K562 (cell line): Measurements from ENCODE around the gene AARS1. TPM values are rescaled to one million over a fixed set of nuclear protein-coding genes. Genes with fewer than 3 reads are reported as not detected.

Experiments
- CHD1 ChIP-seq: fragments of 200-600 bp; sonication (generic); IDR thresholded peaks from one replicate; pipeline ENCODE4 v1.6.1; 2012; ENCODE audit warnings: mild to moderate bottlenecking, moderate library complexity, low read length, inconsistent platforms
- EGR1 ChIP-seq: fragments of 450-650 bp; conservative IDR thresholded peaks from 2 replicates; pipeline ENCODE4 v1.6.1; 2017; ENCODE audit warnings: mild to moderate bottlenecking
- HSF4 ChIP-seq: fragments of 250-450 bp; sonication (Bioruptor Pico); IDR thresholded peaks from 2 replicates; pipeline ENCODE4 v2.1.2; 2022; ENCODE audit warnings: mild to moderate bottlenecking, moderate library complexity, borderline replicate concordance
- NFIC ChIP-seq: fragments of 450-650 bp; IDR thresholded peaks from 2 replicates; pipeline ENCODE4 v1.6.1; 2017; ENCODE audit warnings: mild to moderate bottlenecking, inconsistent platforms
- POLR3A ChIP-seq: IDR thresholded peaks from 2 replicates; pipeline ENCODE4 v1.6.1; 2011; ENCODE audit warnings: borderline replicate concordance, mild to moderate bottlenecking, moderate library complexity; ENCODE audit not compliant: insufficient read length, insufficient read depth; ENCODE audit errors: extremely low read depth
- SP1 ChIP-seq: sonication (generic); formaldehyde crosslinking; IDR thresholded peaks from 2 replicates; pipeline ENCODE4 v1.8.1; 2022; ENCODE audit warnings: mild to moderate bottlenecking, missing genetic modification reagents
- TEAD1 ChIP-seq, 2 experiments: fragments of 450-650 bp in 1 of 2; sonication (generic) in 1 of 2; formaldehyde crosslinking; IDR thresholded peaks; 2 replicates each; pipeline versions ENCODE4 v1.4.0 to v1.8.0; 2020 to 2022; ENCODE audit warnings: mild to moderate bottlenecking in 2 of 2, missing genetic modification reagents in 1 of 2
- ZBTB8A ChIP-seq: fragments of 450-650 bp; IDR thresholded peaks from 2 replicates; pipeline ENCODE4 v1.6.1; 2018; ENCODE audit warnings: mild to moderate bottlenecking, moderate library complexity; ENCODE audit not compliant: partially characterized antibody
- polyA plus RNA-seq, 8 experiments: library from polyadenylated mRNA; depleted of rRNA in 4 of 8; stranded (reverse) in 5 of 8; unstranded in 3 of 8; fragments of >200 nt; fragmentation: Nextera tagmentation in 2 of 8; fragmentation: Illumina TruSeq in 1 of 8; extraction: Ambion mirVana in 2 of 8; extraction: Trizol in 1 of 8; gene quantifications; 2 replicates each; pipeline versions ENCODE4 v1.2.1 to v1.2.3, GENCODE V29; 2011 to 2014; ENCODE audit warnings: inconsistent platforms in 1 of 8, missing spikeins in 1 of 8
- total RNA-seq, 7 experiments: library from RNA; depleted of rRNA in 6 of 7; stranded (reverse); fragments of >200 nt in 6 of 7; fragmentation: Illumina TruSeq in 2 of 7; extraction: Trizol in 2 of 7; gene quantifications; 2 replicates each; pipeline versions ENCODE4 v1.2.1 to v1.2.3, GENCODE V29; 2011 to 2021; ENCODE audit warnings: low replicate concordance in 1 of 7
- TF ChIP-seq, protein P1 (sequence below): fragments of 450-650 bp; IDR thresholded peaks from 2 replicates; pipeline ENCODE4 v1.6.1; 2016; ENCODE audit warnings: antibody characterized with exemption
- TF ChIP-seq, protein P2 (sequence below), 3 experiments: fragments of 200-800 bp in 1 of 3; sonication (Bioruptor generic) in 1 of 3; sonication (generic) in 1 of 3; formaldehyde crosslinking in 1 of 3; IDR thresholded peaks; 2 replicates each; pipeline versions ENCODE4 v1.6.1 to v1.8.0; 2016 to 2022; ENCODE audit warnings: mild to moderate bottlenecking in 2 of 3, missing compliant biosample characterization in 2 of 3, missing genetic modification characterization in 2 of 3, missing genetic modification reagents in 1 of 3
- TF ChIP-seq, protein P3 (sequence below): sonication (generic); formaldehyde crosslinking; IDR thresholded peaks from 2 replicates; pipeline ENCODE4 v1.8.1; 2023; ENCODE audit warnings: mild to moderate bottlenecking, missing genetic modification reagents
- TF ChIP-seq, protein P4 (sequence below): sonication (generic); formaldehyde crosslinking; IDR thresholded peaks from 2 replicates; pipeline ENCODE4 v1.8.0; 2022; ENCODE audit warnings: missing genetic modification reagents, mild to moderate bottlenecking, moderate library complexity, borderline replicate concordance
- TF ChIP-seq, protein P5 (sequence below): fragments of 250-450 bp; sonication (Bioruptor Pico); IDR thresholded peaks from 2 replicates; pipeline ENCODE4 v1.5.0; 2020; ENCODE audit warnings: mild to moderate bottlenecking
- TF ChIP-seq, protein P6 (sequence below): fragments of 450-650 bp; formaldehyde crosslinking; IDR thresholded peaks from 2 replicates; pipeline ENCODE4 v1.4.0; 2020; ENCODE audit warnings: mild to moderate bottlenecking, mixed read lengths

The AARS1 gene
- total and polyA plus RNA-seq, 9 of the 15 experiments (the other 6 are each of a cell fraction or from before 2014, with no cell fraction given), result 50.1 to 235 (median 174) TPM

DNA sequence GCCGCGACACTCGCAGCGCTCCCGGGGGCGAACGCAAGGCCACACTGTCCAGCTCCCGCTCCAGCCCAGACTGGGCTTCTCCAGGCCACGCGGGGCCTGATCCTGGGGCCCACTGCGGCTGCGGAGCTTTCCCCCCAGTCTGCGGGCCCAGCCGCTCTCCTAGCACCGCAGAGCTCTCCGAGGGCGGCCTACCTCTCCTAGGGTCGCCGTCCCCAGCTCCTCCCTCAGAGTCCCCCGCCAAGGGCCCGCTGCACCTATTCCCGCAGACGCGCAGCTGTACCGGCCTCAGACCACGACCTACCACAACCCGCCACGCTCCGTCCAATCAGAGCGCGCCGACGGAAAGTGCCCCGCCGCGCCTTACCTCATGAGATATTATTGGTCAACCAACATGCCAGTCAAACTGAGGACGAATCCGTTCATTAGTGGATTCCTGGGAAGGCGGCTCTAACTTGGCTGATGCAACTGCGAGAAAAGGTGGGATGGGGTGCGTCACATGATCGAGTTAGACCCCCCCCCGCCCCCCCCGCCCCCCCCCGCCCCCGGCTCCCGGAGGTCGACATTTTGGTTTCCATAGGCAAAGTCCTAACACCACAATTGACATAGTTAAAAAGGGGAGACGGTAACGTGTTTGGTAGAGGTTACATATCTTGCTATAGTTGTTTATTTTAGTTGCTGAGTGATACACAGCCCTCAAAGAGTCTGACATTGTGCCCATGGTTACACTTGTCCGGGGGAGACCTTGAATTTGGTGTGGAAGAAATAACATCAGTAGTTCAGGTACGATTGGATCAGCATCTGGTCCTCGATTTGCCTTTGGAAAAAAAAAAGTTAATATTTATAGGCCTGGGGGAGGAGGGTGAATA lies at the start of gene AARS1 (continued):
- TF ChIP-seq, protein P1, sequence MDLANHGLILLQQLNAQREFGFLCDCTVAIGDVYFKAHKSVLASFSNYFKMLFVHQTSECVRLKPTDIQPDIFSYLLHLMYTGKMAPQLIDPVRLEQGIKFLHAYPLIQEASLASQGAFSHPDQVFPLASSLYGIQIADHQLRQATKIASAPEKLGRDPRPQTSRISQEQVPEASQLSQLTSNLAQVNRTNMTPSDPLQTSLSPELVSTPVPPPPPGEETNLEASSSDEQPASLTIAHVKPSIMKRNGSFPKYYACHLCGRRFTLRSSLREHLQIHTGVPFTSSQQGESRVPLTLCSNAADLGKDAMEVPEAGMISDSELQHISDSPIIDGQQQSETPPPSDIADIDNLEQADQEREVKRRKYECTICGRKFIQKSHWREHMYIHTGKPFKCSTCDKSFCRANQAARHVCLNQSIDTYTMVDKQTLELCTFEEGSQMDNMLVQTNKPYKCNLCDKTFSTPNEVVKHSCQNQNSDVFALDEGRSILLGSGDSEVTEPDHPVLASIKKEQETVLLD, result no peak
- TF ChIP-seq, protein P2, sequence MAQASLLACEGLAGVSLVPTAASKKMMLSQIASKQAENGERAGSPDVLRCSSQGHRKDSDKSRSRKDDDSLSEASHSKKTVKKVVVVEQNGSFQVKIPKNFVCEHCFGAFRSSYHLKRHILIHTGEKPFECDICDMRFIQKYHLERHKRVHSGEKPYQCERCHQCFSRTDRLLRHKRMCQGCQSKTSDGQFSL (CRISPR knock-in tag; IDR thresholded peaks at IDR 0.05), result peak; percentile 61; the same call in 1 of the 2 replicates
- TF ChIP-seq, protein P2 (tag; IDR thresholded peaks at IDR 0.05), result peak in 1 of 2 experiments; percentile 99; a peak in 2 of 4 replicates
- peak; percentile 71 for TF ChIP-seq SP1 (CRISPR knock-in tag)
- peak; percentile 87 for TF ChIP-seq CHD1
- no peak for TF ChIP-seq HSF4 (CRISPR knock-in tag)
- no peak for TF ChIP-seq POLR3A
- peak; percentile 68 to 71; a peak in 2 of 4 replicates for TF ChIP-seq TEAD1 (CRISPR knock-in tag; IDR thresholded peaks at IDR 0.05)
- TF ChIP-seq, protein P3, sequence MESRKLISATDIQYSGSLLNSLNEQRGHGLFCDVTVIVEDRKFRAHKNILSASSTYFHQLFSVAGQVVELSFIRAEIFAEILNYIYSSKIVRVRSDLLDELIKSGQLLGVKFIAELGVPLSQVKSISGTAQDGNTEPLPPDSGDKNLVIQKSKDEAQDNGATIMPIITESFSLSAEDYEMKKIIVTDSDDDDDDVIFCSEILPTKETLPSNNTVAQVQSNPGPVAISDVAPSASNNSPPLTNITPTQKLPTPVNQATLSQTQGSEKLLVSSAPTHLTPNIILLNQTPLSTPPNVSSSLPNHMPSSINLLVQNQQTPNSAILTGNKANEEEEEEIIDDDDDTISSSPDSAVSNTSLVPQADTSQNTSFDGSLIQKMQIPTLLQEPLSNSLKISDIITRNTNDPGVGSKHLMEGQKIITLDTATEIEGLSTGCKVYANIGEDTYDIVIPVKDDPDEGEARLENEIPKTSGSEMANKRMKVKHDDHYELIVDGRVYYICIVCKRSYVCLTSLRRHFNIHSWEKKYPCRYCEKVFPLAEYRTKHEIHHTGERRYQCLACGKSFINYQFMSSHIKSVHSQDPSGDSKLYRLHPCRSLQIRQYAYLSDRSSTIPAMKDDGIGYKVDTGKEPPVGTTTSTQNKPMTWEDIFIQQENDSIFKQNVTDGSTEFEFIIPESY, result peak; percentile 62; the same call in 1 of the 2 replicates
- TF ChIP-seq, protein P4, sequence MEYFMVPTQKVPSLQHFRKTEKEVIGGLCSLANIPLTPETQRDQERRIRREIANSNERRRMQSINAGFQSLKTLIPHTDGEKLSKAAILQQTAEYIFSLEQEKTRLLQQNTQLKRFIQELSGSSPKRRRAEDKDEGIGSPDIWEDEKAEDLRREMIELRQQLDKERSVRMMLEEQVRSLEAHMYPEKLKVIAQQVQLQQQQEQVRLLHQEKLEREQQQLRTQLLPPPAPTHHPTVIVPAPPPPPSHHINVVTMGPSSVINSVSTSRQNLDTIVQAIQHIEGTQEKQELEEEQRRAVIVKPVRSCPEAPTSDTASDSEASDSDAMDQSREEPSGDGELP, result peak; percentile 96
- TF ChIP-seq NFIC, result peak; percentile 61
- TF ChIP-seq, protein P5, sequence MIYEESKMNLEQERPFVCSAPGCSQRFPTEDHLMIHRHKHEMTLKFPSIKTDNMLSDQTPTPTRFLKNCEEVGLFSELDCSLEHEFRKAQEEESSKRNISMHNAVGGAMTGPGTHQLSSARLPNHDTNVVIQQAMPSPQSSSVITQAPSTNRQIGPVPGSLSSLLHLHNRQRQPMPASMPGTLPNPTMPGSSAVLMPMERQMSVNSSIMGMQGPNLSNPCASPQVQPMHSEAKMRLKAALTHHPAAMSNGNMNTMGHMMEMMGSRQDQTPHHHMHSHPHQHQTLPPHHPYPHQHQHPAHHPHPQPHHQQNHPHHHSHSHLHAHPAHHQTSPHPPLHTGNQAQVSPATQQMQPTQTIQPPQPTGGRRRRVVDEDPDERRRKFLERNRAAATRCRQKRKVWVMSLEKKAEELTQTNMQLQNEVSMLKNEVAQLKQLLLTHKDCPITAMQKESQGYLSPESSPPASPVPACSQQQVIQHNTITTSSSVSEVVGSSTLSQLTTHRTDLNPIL (CRISPR knock-in tag), result 0 out of 2 replicates have a peak, but pooled peaks have one; percentile 50
- TF ChIP-seq, protein P6, sequence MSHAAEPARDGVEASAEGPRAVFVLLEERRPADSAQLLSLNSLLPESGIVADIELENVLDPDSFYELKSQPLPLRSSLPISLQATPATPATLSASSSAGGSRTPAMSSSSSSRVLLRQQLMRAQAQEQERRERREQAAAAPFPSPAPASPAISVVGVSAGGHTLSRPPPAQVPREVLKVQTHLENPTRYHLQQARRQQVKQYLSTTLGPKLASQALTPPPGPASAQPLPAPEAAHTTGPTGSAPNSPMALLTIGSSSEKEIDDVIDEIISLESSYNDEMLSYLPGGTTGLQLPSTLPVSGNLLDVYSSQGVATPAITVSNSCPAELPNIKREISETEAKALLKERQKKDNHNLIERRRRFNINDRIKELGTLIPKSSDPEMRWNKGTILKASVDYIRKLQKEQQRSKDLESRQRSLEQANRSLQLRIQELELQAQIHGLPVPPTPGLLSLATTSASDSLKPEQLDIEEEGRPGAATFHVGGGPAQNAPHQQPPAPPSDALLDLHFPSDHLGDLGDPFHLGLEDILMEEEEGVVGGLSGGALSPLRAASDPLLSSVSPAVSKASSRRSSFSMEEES (CRISPR knock-in tag), result peak; percentile 86
- no peak for TF ChIP-seq ZBTB8A
- TF ChIP-seq EGR1, result peak; percentile 34
